ENCODE measurements around the gene RCE1.

GRCh38 chr11:66844496-66845142 is 1.4 kb downstream of the RCE1 start:
- TF ChIP-seq CTCF (IDR thresholded peaks at IDR 0.05; ENCODE audit: poor library complexity) (no peak), EZH2phosphoT487 (IDR thresholded peaks at IDR 0.05; ENCODE audit: low read depth, severe bottlenecking, unreplicated experiment) (no peak)
